Hypothalamus (tissue), 51 donors: ENCODE measurements around the gene MYDGF.

Source experiments
- DNase-seq, 51 donors: peaks; one replicate each; lab custom pipeline; 2025; lab: John Stamatoyannopoulos, UW

Gene MYDGF

DNA sequence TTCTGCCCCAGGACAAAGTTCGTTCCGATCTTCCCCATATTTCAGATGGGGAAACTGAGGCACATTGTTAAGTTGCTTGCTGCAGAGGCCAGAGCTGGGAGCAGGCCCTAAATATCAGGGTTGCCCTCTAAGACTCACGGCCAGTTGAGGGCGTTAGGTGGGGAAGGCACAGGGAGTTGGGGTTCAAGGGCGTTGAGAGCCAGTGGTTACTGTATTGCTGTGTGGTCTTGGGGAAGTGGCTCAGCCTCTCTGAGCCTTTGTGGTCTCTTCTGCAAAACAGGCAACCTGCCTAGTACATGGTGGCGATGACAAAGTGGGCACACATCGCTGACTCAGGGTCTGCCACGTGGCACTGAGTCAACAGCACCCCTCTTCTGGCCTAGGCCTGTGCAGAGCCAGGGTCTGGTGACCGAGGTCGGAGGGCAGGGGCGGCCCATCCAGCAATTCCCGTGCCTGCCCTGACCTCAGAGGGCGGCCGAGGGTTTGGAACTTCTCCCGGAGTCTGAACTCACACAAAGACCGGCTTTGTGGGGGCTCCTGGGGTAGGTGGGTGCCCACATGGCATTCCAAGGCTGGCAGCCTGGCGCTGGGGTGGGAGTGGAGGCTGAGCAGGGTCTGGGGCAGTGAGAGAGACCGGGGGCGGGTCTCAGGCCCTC, 20.6 kb downstream of the MYDGF start:
- no peak for DNase-seq

DNA sequence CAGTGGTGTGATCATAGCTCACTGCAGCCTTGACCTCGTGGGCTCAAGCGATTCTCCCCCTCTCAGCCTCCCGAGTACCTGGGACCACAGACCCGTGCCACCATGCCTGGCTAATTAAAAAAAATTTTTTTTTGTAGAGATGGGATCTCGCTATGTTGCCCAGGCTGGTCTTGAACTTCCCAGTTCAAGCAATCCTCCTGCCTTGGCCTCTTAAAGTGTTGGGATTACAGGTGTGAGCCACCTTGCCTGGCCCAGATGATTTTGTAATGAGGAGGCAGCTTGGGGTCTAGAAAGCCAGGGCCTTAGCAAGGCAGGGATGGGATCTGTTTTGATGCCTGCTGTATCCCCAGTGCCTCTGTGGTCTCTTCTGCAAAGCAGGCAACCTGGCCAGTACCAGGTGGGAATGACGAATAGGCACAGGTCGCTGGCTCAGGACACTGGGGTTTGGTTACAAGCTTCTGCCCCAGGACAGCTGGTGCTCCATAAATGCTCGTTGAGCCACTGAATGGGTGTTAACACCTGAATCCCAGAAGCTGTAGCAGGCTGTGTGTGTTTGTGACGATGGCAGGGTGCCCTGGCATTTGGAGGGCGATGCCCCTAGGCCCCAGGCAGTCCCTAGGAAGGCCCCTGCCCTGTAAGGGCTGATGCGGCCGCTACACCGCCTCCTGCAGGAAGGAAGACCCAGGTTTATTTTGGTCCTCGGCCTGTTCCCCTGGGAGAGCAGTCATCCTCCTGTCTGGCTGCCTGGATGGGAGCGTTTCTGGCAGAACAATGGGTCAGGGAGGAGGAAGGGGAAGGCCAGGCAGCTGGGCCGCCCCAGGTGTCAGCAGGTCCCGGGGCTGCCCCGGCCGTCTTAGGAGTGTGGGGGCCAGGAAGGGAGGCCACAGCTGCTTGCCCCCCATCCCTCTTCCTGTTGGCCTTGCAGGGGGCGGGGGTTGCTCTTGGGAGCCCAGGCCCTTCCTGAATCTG, 22.2 kb downstream of the MYDGF start:
- no peak for DNase-seq

DNA sequence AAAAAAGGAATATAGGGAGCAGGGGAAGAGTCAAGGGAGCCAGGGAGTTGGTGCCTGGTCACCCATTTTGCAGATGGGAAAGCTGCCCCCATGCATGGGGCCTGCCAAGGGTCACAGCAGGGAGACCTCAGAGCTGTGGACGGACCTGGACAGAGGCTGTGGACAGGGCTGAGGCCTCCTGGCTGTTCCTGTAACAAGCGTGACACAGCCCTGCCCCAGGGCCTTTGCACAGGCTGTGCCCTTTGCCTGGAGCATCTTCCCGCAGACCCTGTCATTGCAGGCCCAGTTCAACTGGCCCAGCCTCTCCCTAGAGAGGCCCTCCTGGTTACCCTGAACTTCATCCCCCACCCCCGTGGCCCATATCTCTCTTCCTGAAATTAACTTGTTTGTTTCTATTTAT, 24.4 kb downstream of the MYDGF start:
- DNase-seq: no peak

GRCh38 chr19:4642625-4643024, 27.5 kb downstream of the MYDGF start:
- DNase-seq: no peak

- no peak for DNase-seq
Measured at GRCh38 chr19:4641132-4641531, 29.0 kb downstream of the MYDGF start.

DNA sequence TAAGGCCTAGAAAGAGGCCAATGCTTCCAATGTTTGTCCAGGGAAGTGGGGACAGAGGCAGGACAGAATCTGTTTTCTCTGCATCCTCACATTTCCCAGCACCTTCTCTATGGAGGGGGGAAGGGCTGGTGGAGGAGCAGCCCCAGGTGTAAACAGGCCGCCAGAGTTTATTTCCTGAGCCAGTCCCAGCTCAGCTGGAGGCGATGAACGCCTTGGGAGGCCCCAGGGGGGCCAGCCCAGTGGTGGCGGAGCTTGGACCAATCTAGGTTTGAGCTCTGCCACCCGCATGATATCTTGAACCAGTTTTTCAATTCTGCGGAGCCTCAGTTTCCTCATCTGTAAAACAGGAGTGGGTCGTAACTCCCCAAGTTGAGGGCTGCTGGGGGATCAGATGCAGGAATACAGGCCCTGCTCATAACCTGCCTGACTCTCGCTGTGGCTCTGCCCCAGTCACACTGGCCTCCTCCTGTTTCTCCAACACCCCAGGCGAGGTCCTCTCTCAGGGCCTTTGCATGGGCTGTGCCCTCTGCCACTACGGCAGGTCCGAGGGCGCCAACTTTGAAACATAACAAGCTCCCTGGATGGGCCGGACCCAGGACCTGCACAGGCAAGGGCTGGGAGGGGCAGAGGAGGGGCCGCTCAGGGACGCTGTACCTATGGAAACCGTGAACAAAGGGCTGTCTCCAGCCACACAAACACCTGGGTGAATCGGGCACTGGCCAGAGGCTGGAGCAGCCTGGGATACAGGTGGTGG, 29.7 kb downstream of the MYDGF start:
- peak in 1 of 51 donors; percentile 5 for DNase-seq

- peak in 2 of 51 donors; percentile 29 to 45 for DNase-seq
Measured at GRCh38 chr19:4639531-4640246, 30.5 kb downstream of the MYDGF start.

GRCh38 chr19:4638828-4639530, 31.2 kb downstream of the MYDGF start, which contains the start of gene TNFAIP8L1:
TSS of gene TNFAIP8L1 (plus strand) at chr19:4639516. CDS start at chr19:4651870, 12,354 bp downstream.
- peak; percentile 36 to 95 (median 86) for DNase-seq

DNA sequence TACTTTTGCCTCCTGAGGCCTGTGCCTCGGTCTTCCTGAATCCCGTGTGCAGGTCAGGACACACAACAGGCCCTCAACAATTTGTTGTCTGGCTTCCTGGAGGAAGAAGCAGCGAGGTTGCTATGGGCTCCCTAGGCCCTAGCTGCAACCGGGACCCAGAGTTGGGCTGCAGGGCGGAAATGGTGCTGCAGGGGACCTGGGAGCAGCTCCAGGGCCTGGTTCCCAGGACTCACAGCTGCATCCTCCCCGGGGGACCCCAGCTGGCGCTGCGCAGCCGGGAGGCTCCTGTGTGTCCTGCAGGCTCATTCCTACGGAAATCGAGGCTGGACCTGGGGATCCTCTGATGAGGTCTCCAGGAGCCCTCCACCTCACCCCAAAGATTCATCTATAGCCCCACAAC, 31.8 kb downstream of the MYDGF start:
- no peak for DNase-seq

GRCh38 chr19:4636761-4637160, 33.4 kb downstream of the MYDGF start:
- no peak for DNase-seq

GRCh38 chr19:4636151-4636717, 33.9 kb downstream of the MYDGF start:
- peak in 37 of 51 donors; percentile 6 to 73 (median 32) for DNase-seq

GRCh38 chr19:4635754-4636116, 34.4 kb downstream of the MYDGF start:
- peak in 1 of 51 donors; percentile 32 for DNase-seq

GRCh38 chr19:4633140-4633967, 36.8 kb downstream of the MYDGF start:
- peak in 24 of 51 donors; percentile 9 to 50 (median 28) for DNase-seq

DNA sequence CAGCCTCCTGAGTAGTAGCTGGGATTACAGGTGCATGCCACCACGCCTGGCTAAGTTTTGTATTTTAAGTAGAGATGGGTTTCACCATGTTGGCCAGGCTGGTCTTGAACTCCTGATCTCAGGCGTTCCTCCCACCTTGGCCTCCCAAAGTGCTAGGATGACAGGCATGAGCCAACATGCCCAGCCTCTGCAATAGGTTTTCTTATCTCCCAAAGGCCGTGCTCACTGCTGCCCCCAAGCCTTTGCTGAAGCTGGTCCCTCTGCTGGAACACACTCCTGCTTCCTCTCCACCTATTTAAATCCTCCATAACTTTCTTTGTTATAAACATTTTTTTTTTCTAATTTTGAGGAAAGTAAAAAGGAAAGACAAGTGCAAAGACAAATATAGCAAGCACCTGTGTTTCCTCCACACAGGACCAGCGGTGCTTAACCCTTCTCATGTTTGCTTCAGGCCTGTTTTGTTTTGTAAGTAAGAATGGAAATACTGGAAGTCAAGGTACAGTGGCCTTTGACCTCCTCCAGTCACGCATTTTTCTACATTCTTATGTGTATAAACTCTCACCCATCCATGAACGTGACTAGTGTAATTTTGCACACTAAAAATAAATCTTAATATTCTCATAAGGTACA, 45.3 kb downstream of the MYDGF start:
- peak in 2 of 51 donors; percentile 1 to 5 for DNase-seq

DNA sequence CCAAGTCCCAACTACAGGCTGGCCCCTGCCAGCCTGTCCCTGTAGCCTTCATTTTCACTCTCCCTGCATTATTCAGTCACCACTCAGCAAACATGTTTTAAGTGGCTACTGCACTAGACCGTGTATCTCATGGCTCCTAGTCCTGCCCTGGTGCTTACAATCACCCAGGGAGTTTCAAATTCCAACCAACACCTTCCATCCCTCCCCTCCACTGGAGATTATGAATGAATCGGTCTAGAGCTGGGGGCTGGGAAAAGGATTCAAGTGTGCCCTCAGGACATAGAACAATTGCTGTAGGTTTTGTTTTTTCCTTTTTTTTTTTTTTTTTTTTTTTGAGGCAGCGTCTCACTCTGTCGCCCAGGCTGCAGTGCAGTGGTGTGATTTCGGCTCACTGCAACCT, 45.8 kb downstream of the MYDGF start:
- no peak for DNase-seq

- DNase-seq: peak in 2 of 51 donors; percentile 1 to 13
Measured at GRCh38 chr19:4622695-4623421, 47.3 kb downstream of the MYDGF start.

- peak in 3 of 51 donors; percentile 2 to 31 (median 4) for DNase-seq
Measured at GRCh38 chr19:4620675-4621074, 49.5 kb downstream of the MYDGF start.
